ENCODE results near the gene PLEKHA8.

DNA sequence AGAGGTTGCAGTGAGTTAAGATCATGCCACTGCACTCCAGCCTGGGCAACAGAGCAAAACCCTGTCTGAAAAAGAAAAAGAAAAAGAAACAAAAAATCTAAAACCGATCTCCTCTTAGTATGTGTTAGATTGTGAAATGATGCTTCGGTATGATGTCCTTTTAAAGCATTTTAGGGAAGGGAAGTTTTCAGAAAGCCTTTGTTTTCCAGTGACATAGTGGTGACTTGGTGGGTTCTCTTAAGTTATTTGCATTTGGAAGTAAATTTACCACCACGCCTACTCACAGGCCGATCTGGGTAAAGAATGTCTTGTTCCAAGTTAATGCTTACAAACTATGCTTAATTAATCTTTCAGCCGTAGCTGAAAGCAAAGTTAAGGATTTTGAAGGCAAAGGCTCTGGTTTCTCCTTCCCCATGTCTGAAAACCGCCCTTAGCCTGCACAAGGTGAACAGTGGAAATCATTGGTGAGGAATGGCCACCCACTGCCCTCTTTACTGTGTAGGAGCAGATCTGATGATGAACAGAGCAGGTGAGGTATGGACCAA lies 117.3 kb downstream of the PLEKHA8 start:
- TF ChIP-seq POLR2A (IDR thresholded peaks at IDR 0.05; ENCODE audit: low read length) (no peak), GATA1 (IDR thresholded peaks at IDR 0.05; ENCODE audit: low read depth, low read length) (no peak)
